AG08395 (cell line): ENCODE results near the gene DCAF11.
A peak's percentile ranks its signal among the peaks of the same experiment; 100 is the strongest.

Source experiments
- DNase-seq: peaks from one replicate; pipeline ENCODE4 v3.0.0; 2012; ENCODE audit warnings: mixed read lengths, low spot score

DCAF11 gene

GRCh38 chr14:24121210-24121609 lies 6.6 kb downstream of the DCAF11 start:
- DNase-seq = no peak

- DNase-seq = no peak
Measured at GRCh38 chr14:24122416-24122815, 7.8 kb downstream of the DCAF11 start.

- DNase-seq = no peak
Measured at GRCh38 chr14:24122898-24123297, 8.3 kb downstream of the DCAF11 start.

GRCh38 chr14:24123424-24124417 lies 9.1 kb downstream of the DCAF11 start:
- DNase-seq = no peak

GRCh38 chr14:24126939-24127338 lies 12.4 kb downstream of the DCAF11 start:
- DNase-seq = no peak

- DNase-seq = no peak
Measured at GRCh38 chr14:24127673-24128072, 13.1 kb downstream of the DCAF11 start.

GRCh38 chr14:24129410-24129998 lies 14.9 kb downstream of the DCAF11 start:
- DNase-seq = no peak

GRCh38 chr14:24130380-24130716 lies 15.8 kb downstream of the DCAF11 start, which contains the start of gene FITM1:
TSS of gene FITM1 (plus strand) at chr14:24130659. CDS start at chr14:24131564, 905 bp downstream.
- no peak for DNase-seq

- no peak for DNase-seq
Measured at GRCh38 chr14:24130717-24131548, 16.4 kb downstream of the DCAF11 start.

GRCh38 chr14:24131549-24131966 lies 17.0 kb downstream of the DCAF11 start:
- DNase-seq = no peak

- no peak for DNase-seq
Measured at GRCh38 chr14:24132061-24132685, 17.6 kb downstream of the DCAF11 start.

GRCh38 chr14:24132976-24133375 lies 18.4 kb downstream of the DCAF11 start:
- no peak for DNase-seq

- no peak for DNase-seq
Measured at GRCh38 chr14:24133735-24134134, 19.2 kb downstream of the DCAF11 start.

- no peak for DNase-seq
Measured at GRCh38 chr14:24135584-24135833, 20.9 kb downstream of the DCAF11 start.

GRCh38 chr14:24135834-24136683 lies 21.5 kb downstream of the DCAF11 start, which contains the start of gene PSME1:
TSS of gene PSME1 (plus strand) at chr14:24136194. CDS start at chr14:24136263, 69 bp downstream.
- peak; percentile 97 for DNase-seq

GRCh38 chr14:24136684-24137528 lies 22.3 kb downstream of the DCAF11 start:
- DNase-seq = no peak

GRCh38 chr14:24137529-24138395 lies 23.2 kb downstream of the DCAF11 start:
- DNase-seq = no peak

- DNase-seq = no peak
Measured at GRCh38 chr14:24138396-24139271, 24.1 kb downstream of the DCAF11 start.
